ENCODE measurements around the gene ASMTL. TPM values are rescaled to one million over a fixed set of nuclear protein-coding genes. Genes with fewer than 3 reads are reported as not detected.
"Not testable (repeated sequence)": the region's sequence is repeated elsewhere in the genome, so short reads cannot be mapped to it uniquely, and the experiment has no call there.

ASMTL gene
- total RNA-seq, 1 experiment from 2014 or later, result 42.7 TPM

DNA sequence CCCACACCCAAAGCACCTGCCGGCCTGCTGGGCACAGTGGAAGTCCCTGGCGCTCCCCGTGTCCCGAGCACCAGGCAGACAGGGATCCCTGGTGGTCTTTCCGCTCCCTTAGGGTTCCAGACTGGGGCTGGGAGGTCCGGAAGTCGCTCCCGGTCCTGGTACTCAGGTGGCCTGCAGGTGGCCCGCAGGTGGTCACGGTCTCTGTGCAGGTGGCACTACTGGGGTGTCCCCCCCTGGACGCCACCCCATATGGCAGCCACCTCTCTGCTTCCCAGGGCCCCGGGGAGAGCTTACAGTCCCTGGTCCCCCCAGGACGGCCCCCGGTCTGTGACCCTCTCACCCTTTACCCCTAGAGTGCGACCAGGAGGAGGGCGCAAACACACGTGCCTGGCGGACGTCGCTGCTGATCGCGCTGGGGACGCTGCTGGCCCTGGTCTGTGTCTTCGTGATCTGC is 74.4 kb downstream of the ASMTL start:
- intact Hi-C loops (cut with micrococcal nuclease; ENCODE audit: unreplicated experiment), result no loop called here
- no peak for DNase-seq
- no TSS peak for BruUV-seq (replicated peaks)
- CTCF ChIA-PET, result no interaction called here
- H3K9me3 ChIP-seq (ENCODE audit: insufficient read depth, low read depth), result no peaks in the 10 kb centered on the region
- no peak overlapping the region for H3K4me3 ChIP-seq
- peaks cover 28% of the 10 kb centered on the region for H3F3A ChIP-seq (ENCODE audit: insufficient read depth, low read depth)
- H3K27ac ChIP-seq, result no peak overlapping the region
- no peak overlapping the region for H2AFZ ChIP-seq
- H3K4me2 ChIP-seq, result no peak overlapping the region
- POLR2A ChIA-PET (ENCODE audit: unreplicated experiment), result no interaction called here
- no peaks in the 10 kb centered on the region for H3K4me1 ChIP-seq (replicated peaks; ENCODE audit: insufficient read depth)
- H3K36me3 ChIP-seq (ENCODE audit: low read depth), result no peaks in the 10 kb centered on the region
- no peak for TF ChIP-seq EZH2 (IDR thresholded peaks at IDR 0.05; ENCODE audit: low read depth)
- H3K27me3 ChIP-seq (ENCODE audit: insufficient read depth, low read depth), result no peaks in the 10 kb centered on the region
- no peaks in the 10 kb centered on the region for H3K9me2 ChIP-seq (ENCODE audit: insufficient read depth)
- peaks cover 20% of the 10 kb centered on the region for H4K20me1 ChIP-seq (ENCODE audit: insufficient read depth)
- no peaks in the 10 kb centered on the region for H3K79me2 ChIP-seq (ENCODE audit: low read depth)

- no peak for TF ChIP-seq CTCF (conservative IDR thresholded peaks at IDR 0.05)
- no peak for TF ChIP-seq EZH2 (IDR thresholded peaks at IDR 0.05; ENCODE audit: low read depth)
- no peaks in the 10 kb centered on the region for H3K27me3 ChIP-seq (ENCODE audit: insufficient read depth, low read depth)
- no peaks in the 10 kb centered on the region for H3K36me3 ChIP-seq (ENCODE audit: low read depth)
- no peaks in the 10 kb centered on the region for H3K9me2 ChIP-seq (ENCODE audit: insufficient read depth)
- no peaks in the 10 kb centered on the region for H3K79me2 ChIP-seq (ENCODE audit: low read depth)
- no peaks in the 10 kb centered on the region for H3F3A ChIP-seq (ENCODE audit: insufficient read depth, low read depth)
- intact Hi-C loops (cut with micrococcal nuclease; ENCODE audit: unreplicated experiment), result no loop called here
- no peaks in the 10 kb centered on the region for H3K4me1 ChIP-seq (replicated peaks; ENCODE audit: insufficient read depth)
- no peaks in the 10 kb centered on the region for H4K20me1 ChIP-seq (ENCODE audit: insufficient read depth)
- no peak for DNase-seq
- BruUV-seq (replicated peaks), result no TSS peak
- no peak overlapping the region for H2AFZ ChIP-seq
- ChIA-PET POLR2A (ENCODE audit: unreplicated experiment) (no interaction called here), CTCF (no interaction called here)
- H3K4me2 ChIP-seq, result no peak overlapping the region
- no peak overlapping the region for H3K27ac ChIP-seq
- no peak overlapping the region for H3K4me3 ChIP-seq
- H3K9me3 ChIP-seq (ENCODE audit: insufficient read depth, low read depth), result no peaks in the 10 kb centered on the region
These were observed 84.4 kb downstream of the ASMTL start for GRCh38 chrX:1368385-1368698.

DNA sequence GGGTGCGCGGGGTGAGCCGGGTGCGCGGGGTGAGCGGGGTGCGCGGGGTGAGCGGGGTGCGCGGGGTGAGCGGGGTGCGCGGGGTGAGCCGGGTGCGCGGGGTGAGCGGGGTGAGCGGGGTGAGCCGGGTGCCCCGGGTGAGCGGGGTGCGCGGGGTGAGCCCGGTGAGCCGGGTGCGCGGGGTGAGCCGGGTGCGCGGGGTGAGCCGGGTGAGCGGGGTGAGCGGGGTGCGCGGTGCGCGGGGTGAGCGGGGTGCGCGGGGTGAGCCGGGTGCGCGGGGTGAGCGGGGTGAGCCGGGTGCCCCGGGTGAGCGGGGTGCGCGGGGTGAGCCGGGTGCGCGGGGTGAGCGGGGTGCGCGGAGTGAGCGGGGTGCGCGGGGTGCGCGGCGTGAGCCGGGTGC is 86.3 kb downstream of the ASMTL start:
- H3K79me2 ChIP-seq (ENCODE audit: low read depth); intact Hi-C loops (cut with micrococcal nuclease; ENCODE audit: unreplicated experiment); H4K20me1 ChIP-seq (ENCODE audit: insufficient read depth); H2AFZ ChIP-seq; H3K36me3 ChIP-seq (ENCODE audit: low read depth); H3F3A ChIP-seq (ENCODE audit: insufficient read depth, low read depth); DNase-seq; BruUV-seq (replicated peaks); CTCF ChIA-PET; H3K4me1 ChIP-seq (replicated peaks; ENCODE audit: insufficient read depth); H3K9me3 ChIP-seq (ENCODE audit: insufficient read depth, low read depth); H3K27me3 ChIP-seq (ENCODE audit: insufficient read depth, low read depth); H3K27ac ChIP-seq; H3K9me2 ChIP-seq (ENCODE audit: insufficient read depth); H3K4me2 ChIP-seq; POLR2A ChIA-PET (ENCODE audit: unreplicated experiment); H3K4me3 ChIP-seq: not testable (repeated sequence)

GRCh38 chrX:1361910-1362309 is 90.8 kb downstream of the ASMTL start:
- intact Hi-C loops (cut with micrococcal nuclease; ENCODE audit: unreplicated experiment), result no loop called here
- H3K4me2 ChIP-seq, result no peak overlapping the region
- ChIA-PET CTCF (no interaction called here), POLR2A (ENCODE audit: unreplicated experiment) (no interaction called here)
- no peaks in the 10 kb centered on the region for H4K20me1 ChIP-seq (ENCODE audit: insufficient read depth)
- no peaks in the 10 kb centered on the region for H3K9me2 ChIP-seq (ENCODE audit: insufficient read depth)
- H3K27ac ChIP-seq, result no peak overlapping the region
- no peaks in the 10 kb centered on the region for H3K36me3 ChIP-seq (ENCODE audit: low read depth)
- peaks cover 2% of the 10 kb centered on the region; the same call in 1 of the 2 replicates for H3K27me3 ChIP-seq (ENCODE audit: insufficient read depth, low read depth)
- no peaks in the 10 kb centered on the region for H3F3A ChIP-seq (ENCODE audit: insufficient read depth, low read depth)
- DNase-seq, result no peak
- BruUV-seq (replicated peaks), result no TSS peak
- no peak overlapping the region for H2AFZ ChIP-seq
- no peak overlapping the region for H3K4me3 ChIP-seq
- TF ChIP-seq CTCF (conservative IDR thresholded peaks at IDR 0.05) (no peak), EZH2 (IDR thresholded peaks at IDR 0.05; ENCODE audit: low read depth) (no peak)
- H3K9me3 ChIP-seq (ENCODE audit: insufficient read depth, low read depth), result 0 out of 2 replicates have a peak, but pooled peaks cover 3% of the 10 kb centered on the region
- no peaks in the 10 kb centered on the region for H3K79me2 ChIP-seq (ENCODE audit: low read depth)
- H3K4me1 ChIP-seq (replicated peaks; ENCODE audit: insufficient read depth), result no peaks in the 10 kb centered on the region

Data from PC-9 (cell line).